Stimulated activated CD4-positive, alpha-beta T cell treated with anti-CD3 and anti-CD28 coated beads, Interleukin-15, amount 100 ng/mL, for 24 hours (primary cell): ENCODE data around the gene RAB36.
A peak's percentile ranks its signal among the peaks of the same experiment; 100 is the strongest.
"Not testable (repeated sequence)": the region's sequence is repeated elsewhere in the genome, so short reads cannot be mapped to it uniquely, and the experiment has no call there.

Experiments
- DNase-seq: peaks from one replicate; pipeline ENCODE4 v3.0.0-alpha.2; 2020

RAB36 gene

GRCh38 chr22:23122216-23122957 is 22.9 kb upstream of the RAB36 start:
- no peak for DNase-seq

GRCh38 chr22:23122992-23123803 is 22.1 kb upstream of the RAB36 start:
- DNase-seq, result no peak

DNA sequence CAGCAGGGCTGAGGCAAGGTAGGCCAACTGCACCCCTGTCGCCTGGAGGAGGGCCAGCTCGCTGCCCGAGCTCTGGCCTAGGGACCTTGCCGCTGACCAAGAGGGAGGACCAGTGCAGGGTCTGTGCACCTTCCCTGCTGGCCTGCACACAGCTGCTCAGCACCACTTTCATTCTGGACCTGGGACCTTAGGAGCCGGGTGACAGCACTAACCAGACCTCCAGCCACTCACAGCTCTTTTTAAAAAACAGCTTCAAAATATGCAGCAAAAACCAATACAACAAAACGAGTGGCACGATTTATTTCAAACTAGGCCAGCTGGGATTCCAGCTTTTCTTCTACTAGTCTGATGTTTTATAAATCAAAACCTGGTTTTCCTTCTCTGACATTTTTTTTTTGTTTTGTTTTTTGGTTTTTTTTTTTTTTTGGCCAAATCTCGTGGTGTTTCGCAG is 21.4 kb upstream of the RAB36 start:
- no peak for DNase-seq

GRCh38 chr22:23124611-23125511 is 20.4 kb upstream of the RAB36 start:
- DNase-seq, result no peak

- DNase-seq, result no peak
Observed at GRCh38 chr22:23125512-23126103, 19.7 kb upstream of the RAB36 start.

DNA sequence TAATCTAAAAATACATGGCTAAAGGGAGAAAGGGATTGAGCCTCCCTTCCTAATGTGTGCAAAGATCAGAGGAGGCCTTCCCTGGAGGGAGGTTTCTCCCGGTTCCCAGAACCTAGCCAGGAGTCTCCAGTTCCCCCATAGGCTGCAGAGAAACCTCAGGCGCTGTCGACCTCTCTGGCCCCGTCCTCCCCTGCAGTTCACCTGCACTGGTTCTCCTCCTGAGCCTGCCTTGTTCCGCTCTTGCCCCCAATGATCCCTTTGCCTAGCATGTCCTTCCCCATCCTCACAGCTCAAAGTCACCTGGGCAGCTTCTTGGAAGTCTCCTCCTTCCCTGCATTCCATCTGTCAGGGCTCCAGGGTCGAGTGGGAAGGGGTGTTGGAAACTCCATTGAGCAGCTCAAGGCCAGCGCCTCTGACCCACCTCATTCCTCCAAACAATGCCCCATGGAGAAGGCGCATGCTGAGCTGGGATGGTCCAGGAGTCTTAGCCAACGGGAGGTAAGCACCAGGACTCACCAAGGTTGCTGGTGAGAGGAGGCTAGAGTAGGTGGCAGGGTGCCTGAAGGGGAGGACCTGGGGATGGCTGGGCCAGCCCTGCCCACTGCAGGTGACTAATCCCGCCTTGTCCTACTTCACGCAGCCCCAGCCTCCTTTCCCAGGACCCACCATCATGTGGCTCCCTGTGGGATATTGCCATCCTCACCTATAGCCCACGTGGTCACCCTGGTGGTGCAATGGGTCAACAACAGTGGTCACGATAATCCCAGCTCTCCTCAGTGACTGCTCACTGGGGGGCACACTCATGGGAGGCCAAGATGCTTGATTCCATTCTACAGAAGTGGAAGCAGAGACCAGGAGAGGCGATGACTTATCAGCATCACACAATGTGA is 18.9 kb upstream of the RAB36 start:
- no peak for DNase-seq

- no peak for DNase-seq
Observed at GRCh38 chr22:23127055-23127756, 18.1 kb upstream of the RAB36 start.

- DNase-seq, result no peak
Observed at GRCh38 chr22:23127788-23128187, 17.5 kb upstream of the RAB36 start.

GRCh38 chr22:23128269-23129108 is 16.8 kb upstream of the RAB36 start:
- peak; percentile 82 for DNase-seq

DNA sequence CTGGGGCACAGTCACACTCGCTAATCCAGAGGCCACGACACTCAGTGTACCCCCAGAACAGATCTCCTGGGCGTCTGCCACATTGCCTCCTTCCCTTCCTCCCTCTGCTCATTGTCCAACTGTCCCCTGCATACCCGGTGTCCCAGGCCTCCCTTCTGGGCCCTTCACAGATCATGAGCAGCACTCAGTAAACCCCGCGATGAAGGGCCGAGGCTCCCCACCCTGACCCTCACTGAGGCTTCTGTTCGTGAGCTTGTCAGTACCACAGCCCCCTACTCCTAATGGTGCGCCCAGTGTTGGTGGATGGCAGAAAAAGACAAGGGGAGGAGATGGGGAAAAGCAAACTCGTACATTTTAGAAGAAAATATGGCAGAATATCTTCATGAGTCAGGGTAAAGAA is 16.1 kb upstream of the RAB36 start:
- no peak for DNase-seq

DNA sequence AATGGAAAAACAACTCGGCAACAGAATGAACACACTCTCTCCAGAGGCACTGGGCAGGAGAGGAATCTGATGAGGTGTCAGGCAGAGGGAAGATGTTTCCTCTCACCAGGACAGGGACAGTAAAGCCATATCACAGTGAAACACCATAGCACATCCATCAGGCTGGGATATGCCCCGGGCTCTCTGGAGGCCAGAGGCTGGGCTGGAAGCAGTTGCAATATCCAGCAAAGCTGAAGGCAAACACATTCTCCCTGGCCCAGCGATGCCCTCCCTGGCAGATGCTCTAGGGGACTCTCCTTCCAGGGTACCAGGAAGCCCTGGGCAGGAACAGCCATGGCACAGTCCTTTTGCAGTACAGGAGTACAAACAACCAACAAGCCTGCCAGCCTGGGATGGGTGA is 14.6 kb upstream of the RAB36 start:
- DNase-seq, result no peak

DNA sequence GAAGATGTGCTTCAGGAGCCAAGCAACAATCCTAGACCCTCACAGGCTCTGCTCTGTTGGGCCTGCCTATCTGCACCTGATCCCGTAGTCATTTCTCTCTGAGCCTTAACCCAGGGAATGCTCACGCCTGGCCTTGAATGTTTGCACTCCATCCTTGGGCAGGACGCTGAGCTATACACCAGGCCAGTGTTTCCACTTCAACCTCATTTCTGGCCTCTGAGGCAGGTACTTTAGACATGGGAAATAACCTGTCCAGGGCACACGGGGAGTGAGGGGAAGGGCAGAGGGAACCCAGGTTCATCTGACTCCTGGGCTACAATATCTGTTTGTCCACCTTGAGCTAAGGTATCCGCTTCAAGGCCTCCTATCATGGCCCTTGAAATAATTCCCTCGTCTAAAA is 13.3 kb upstream of the RAB36 start:
- no peak for DNase-seq

DNA sequence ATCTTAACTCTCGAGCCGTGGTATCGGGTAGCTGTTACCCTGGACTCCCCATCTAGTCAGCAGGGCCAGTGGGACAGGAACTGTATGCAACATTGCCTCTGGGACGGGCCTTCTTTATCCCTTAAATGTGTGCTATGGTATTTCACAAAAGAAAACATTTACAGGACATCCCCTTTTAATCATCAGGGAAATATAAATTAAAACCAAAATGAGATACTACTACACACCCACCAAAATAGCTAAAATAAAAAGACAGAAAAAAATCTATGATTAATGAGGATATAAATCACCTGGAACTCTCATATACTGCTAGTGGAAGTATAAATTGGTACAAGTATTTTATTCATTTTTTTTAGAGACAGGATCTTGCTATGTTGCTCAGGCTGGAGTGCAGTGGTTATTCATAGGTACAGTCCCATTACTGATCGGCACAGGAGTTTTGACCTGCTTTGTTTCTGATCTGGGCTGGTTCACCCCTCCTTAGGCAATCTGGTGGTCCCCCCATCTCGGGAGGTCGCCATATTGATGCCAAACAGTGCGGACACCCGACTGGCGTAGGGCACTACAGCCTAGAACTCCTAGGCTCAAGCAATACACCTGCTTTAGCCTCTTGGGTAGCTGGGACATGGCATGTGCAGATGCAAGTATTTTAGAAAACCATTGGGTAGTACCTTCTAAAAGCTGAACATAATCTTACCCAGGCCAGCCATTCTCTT is 12.7 kb upstream of the RAB36 start:
- no peak for DNase-seq

GRCh38 chr22:23133922-23134321 is 11.4 kb upstream of the RAB36 start:
- no peak for DNase-seq

- DNase-seq, result not testable (repeated sequence)
Observed at GRCh38 chr22:23136991-23137390, 8.3 kb upstream of the RAB36 start.

GRCh38 chr22:23137468-23137867 is 7.8 kb upstream of the RAB36 start:
- no peak for DNase-seq

GRCh38 chr22:23137905-23138561 is 7.2 kb upstream of the RAB36 start:
- peak; percentile 22 for DNase-seq

- DNase-seq, result no peak
Observed at GRCh38 chr22:23138584-23139435, 6.5 kb upstream of the RAB36 start.
